H9 (cell line): Measurements from ENCODE around the gene TNRC18. TPM values are rescaled to one million over a fixed set of nuclear protein-coding genes. Genes with fewer than 3 reads are reported as not detected.
A peak's percentile ranks its signal among the peaks of the same experiment; 100 is the strongest.

ENCODE experiments used
- DNase-seq: peaks from one replicate; pipeline ENCODE4 v3.0.0-alpha.2; 2017
- H2AFZ ChIP-seq: one replicate; pipeline ENCODE4 v1.6.1; 2013; ENCODE audit warnings: mild to moderate bottlenecking, low read length, control low read depth, moderate library complexity
- H2AK5ac ChIP-seq: 2 replicates; pipeline ENCODE4 v1.6.1; 2013; ENCODE audit warnings: low read length, control low read depth, mixed read lengths; ENCODE audit not compliant: insufficient read length
- H2BK120ac ChIP-seq: one replicate; pipeline ENCODE4 v1.6.1; 2013; ENCODE audit warnings: low read depth, mild to moderate bottlenecking, low read length, control low read depth, inconsistent platforms; ENCODE audit not compliant: poor library complexity, severe bottlenecking
- H2BK12ac ChIP-seq: 2 replicates; pipeline ENCODE4 v1.6.1; 2013; ENCODE audit warnings: low read length, control low read depth, mixed read lengths, low read depth; ENCODE audit not compliant: insufficient read length
- H2BK15ac ChIP-seq: 2 replicates; pipeline ENCODE4 v1.6.1; 2013; ENCODE audit warnings: low read depth, low read length, control low read depth
- H2BK20ac ChIP-seq: one replicate; pipeline ENCODE4 v1.6.1; 2013; ENCODE audit warnings: low read depth, mild to moderate bottlenecking, low read length, control low read depth, inconsistent platforms; ENCODE audit not compliant: poor library complexity, severe bottlenecking
- H2BK5ac ChIP-seq: 2 replicates; pipeline ENCODE4 v1.6.1; 2013; ENCODE audit warnings: low read length, control low read depth, mixed read lengths; ENCODE audit not compliant: insufficient read length
- H3K14ac ChIP-seq: 2 replicates; pipeline ENCODE4 v1.6.1; 2013; ENCODE audit warnings: low read length, control low read depth; ENCODE audit not compliant: insufficient read depth
- H3K18ac ChIP-seq: 2 replicates; pipeline ENCODE4 v1.6.1; 2013; ENCODE audit warnings: low read depth, mild to moderate bottlenecking, mixed read lengths, low read length, control low read depth; ENCODE audit not compliant: insufficient read length
- H3K23ac ChIP-seq: 2 replicates; pipeline ENCODE4 v1.6.1; 2013; ENCODE audit warnings: low read length, control low read depth, mixed read lengths, low read depth; ENCODE audit not compliant: insufficient read length
- H3K23me2 ChIP-seq: 2 replicates; pipeline ENCODE4 v1.6.1; 2013; ENCODE audit warnings: low read depth, mild to moderate bottlenecking, mixed read lengths, low read length, control low read depth; ENCODE audit not compliant: insufficient read length, poor library complexity, severe bottlenecking
- H3K27ac ChIP-seq: 2 replicates; pipeline ENCODE4 v1.5.1; 2013; ENCODE audit warnings: low read length, control low read depth, mixed read lengths, low read depth; ENCODE audit not compliant: insufficient read length
- H3K27me3 ChIP-seq: 2 replicates; pipeline ENCODE4 v1.6.1; 2013; ENCODE audit warnings: low read length, control low read depth, inconsistent platforms; ENCODE audit not compliant: insufficient read depth
- H3K4ac ChIP-seq: 2 replicates; pipeline ENCODE4 v1.6.1; 2013; ENCODE audit warnings: low read depth, mild to moderate bottlenecking, control low read depth, inconsistent platforms, low read length, moderate library complexity
- H3K4me1 ChIP-seq: 2 replicates; pipeline ENCODE4 v1.6.1; 2013; ENCODE audit warnings: low read length, control low read depth, inconsistent platforms; ENCODE audit not compliant: insufficient read depth
- H3K4me2 ChIP-seq: 2 replicates; pipeline ENCODE4 v1.6.1; 2013; ENCODE audit warnings: low read length, control low read depth, mixed read lengths; ENCODE audit not compliant: insufficient read length, insufficient read depth
- H3K56ac ChIP-seq: 2 replicates; pipeline ENCODE4 v1.6.1; 2013; ENCODE audit warnings: low read depth, mild to moderate bottlenecking, mixed read lengths, low read length, control low read depth; ENCODE audit not compliant: insufficient read length
- H3K79me1 ChIP-seq: 2 replicates; pipeline ENCODE4 v1.6.1; 2013; ENCODE audit warnings: low read depth, mild to moderate bottlenecking, moderate library complexity, low read length, control low read depth, inconsistent platforms; ENCODE audit not compliant: insufficient read depth, poor library complexity, severe bottlenecking
- H3K79me2 ChIP-seq: 2 replicates; pipeline ENCODE4 v1.6.1; 2013; ENCODE audit warnings: low read length, control low read depth, inconsistent platforms; ENCODE audit not compliant: insufficient read depth
- H3K9ac ChIP-seq: 2 replicates; pipeline ENCODE4 v1.6.1; 2013; ENCODE audit warnings: low read length, control low read depth, mixed read lengths; ENCODE audit not compliant: insufficient read length; ENCODE audit errors: extremely low read depth
- H3K9me3 ChIP-seq: one replicate; pipeline ENCODE4 v1.6.1; 2013; ENCODE audit warnings: low read depth, low read length, inconsistent platforms; ENCODE audit not compliant: control insufficient read depth
- H3T11ph ChIP-seq: one replicate; pipeline ENCODE4 v1.6.1; 2013; ENCODE audit warnings: mild to moderate bottlenecking, low read length, control low read depth, inconsistent platforms
- H4K20me1 ChIP-seq: one replicate; pipeline ENCODE4 v1.6.1; 2013; ENCODE audit not compliant: control insufficient read depth, insufficient read length, insufficient read depth
- H4K5ac ChIP-seq: 2 replicates; pipeline ENCODE4 v1.6.1; 2013; ENCODE audit warnings: low read depth, mild to moderate bottlenecking, mixed read lengths, low read length, control low read depth; ENCODE audit not compliant: insufficient read length
- H4K8ac ChIP-seq: replicated peaks from 2 replicates; pipeline ENCODE4 v1.6.1; 2013; ENCODE audit warnings: low read length, control low read depth, mixed read lengths, low read depth; ENCODE audit not compliant: insufficient read length
- H4K91ac ChIP-seq: 2 replicates; pipeline ENCODE4 v1.6.1; 2013; ENCODE audit warnings: low read depth, mild to moderate bottlenecking, moderate library complexity, mixed read lengths, low read length, control low read depth; ENCODE audit not compliant: insufficient read length
- H3K27ac Mint-ChIP-seq, 3 experiments: 2 replicates in 2 of 3; 3 replicates in 1 of 3; pipeline ENCODE4 v1.8.0; 2020 to 2021; ENCODE audit warnings: mixed read lengths in 3 of 3, mild to moderate bottlenecking in 1 of 3, moderate library complexity in 1 of 3
- H3K27me3 Mint-ChIP-seq: 2 replicates; pipeline ENCODE4 v1.8.0; 2021; ENCODE audit warnings: low read depth, mild to moderate bottlenecking, moderate library complexity, mixed read lengths
- H3K36me3 Mint-ChIP-seq, 3 experiments: 2 replicates in 2 of 3; 3 replicates in 1 of 3; pipeline ENCODE4 v1.8.0; 2020 to 2021; ENCODE audit warnings: low read depth in 3 of 3, mixed read lengths in 3 of 3; ENCODE audit not compliant: insufficient read depth in 1 of 3
- H3K4me1 Mint-ChIP-seq, 2 experiments: 2 replicates each; pipeline ENCODE4 v1.8.0; 2020; ENCODE audit warnings: mixed read lengths in 2 of 2
- H3K4me3 Mint-ChIP-seq, 2 experiments: 2 replicates in 1 of 2; 3 replicates in 1 of 2; pipeline ENCODE4 v1.8.0; 2020 to 2021; ENCODE audit warnings: mild to moderate bottlenecking in 2 of 2, mixed read lengths in 2 of 2, moderate library complexity in 1 of 2
- H3K9me3 Mint-ChIP-seq, 2 experiments: 2 replicates in 1 of 2; 3 replicates in 1 of 2; pipeline ENCODE4 v1.8.0; 2020; ENCODE audit warnings: mild to moderate bottlenecking in 2 of 2, mixed read lengths in 2 of 2, moderate library complexity in 1 of 2
- whole genome bisulfite sequencing: extraction: QIAGEN DNeasy Blood & Tissue Kit; methylation state at CpG from one replicate; pipeline ENCODE4 v1.1.7; 2013; ENCODE audit warnings: missing lambda C conversion rate, low lambda C conversion rate, mixed read lengths; ENCODE audit not compliant: insufficient read length; ENCODE audit errors: extremely low coverage; 5-methylcytosine and 5-hydroxymethylcytosine counted together
- total RNA-seq: library from RNA; stranded (reverse); gene quantifications from 2 replicates; pipeline ENCODE4 v1.2.1, GENCODE V29; 2021
- TF ChIP-seq, protein P1 (sequence below): fragments of 200-600 bp; sonication (generic); conservative IDR thresholded peaks from 3 replicates; pipeline ENCODE4 v1.8.0; 2021; ENCODE audit warnings: antibody characterized with exemption, mild to moderate bottlenecking

The TNRC18 gene
- total RNA-seq, 1 experiment from 2014 or later = 21.2 TPM

DNA sequence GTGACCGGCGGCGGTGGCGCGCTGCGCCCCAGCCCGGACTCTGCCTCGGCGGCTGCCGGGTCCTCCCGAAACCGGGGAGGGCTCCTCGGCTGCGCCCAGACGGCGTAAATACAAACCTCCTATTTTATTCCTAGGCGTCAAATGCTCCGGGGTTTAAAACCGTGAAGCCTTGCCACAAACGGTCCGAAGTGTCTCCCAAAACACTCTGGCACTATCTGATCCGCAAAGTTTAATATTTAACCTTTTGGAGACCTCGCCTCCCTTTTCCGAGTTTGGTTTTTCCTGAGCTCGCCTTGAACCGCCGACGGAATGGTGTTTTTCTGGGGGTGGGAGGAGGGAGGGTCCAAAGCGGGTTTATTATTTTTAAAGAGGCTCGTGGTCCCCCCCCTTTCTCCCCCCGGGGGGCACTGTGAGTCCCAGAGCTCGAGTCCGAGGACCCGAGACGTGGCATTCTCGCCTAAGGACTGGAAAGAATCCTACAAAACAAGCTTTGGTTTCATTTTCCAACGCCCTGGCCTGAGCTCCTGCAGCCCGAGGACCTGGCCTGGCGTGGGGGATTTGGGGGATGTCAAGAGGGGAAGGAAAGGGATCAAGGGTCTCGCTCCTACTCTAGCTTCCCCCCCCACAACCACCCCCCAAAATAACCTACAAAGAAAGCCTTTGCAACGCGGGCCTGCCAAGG lies 1.8 kb downstream of the TNRC18 start:
- H4K91ac ChIP-seq = no peak overlapping the region
- H2BK120ac ChIP-seq = no peak overlapping the region
- peaks cover 69% of the 10 kb centered on the region for H3K27me3 Mint-ChIP-seq
- H3K27ac ChIP-seq = no peak overlapping the region
- no peak for DNase-seq
- no peak overlapping the region for H3K4ac ChIP-seq
- no peak overlapping the region for H2BK12ac ChIP-seq
- H3K79me2 ChIP-seq = no peaks in the 10 kb centered on the region
- no peak overlapping the region for H4K8ac ChIP-seq
- H3T11ph ChIP-seq = no peak overlapping the region
- H3K4me1 Mint-ChIP-seq = peaks cover 23 to 47% of the 10 kb centered on the region in 2 experiments
- no peak overlapping the region for H2BK5ac ChIP-seq
- H3K27ac Mint-ChIP-seq = no peak overlapping the region
- H3K18ac ChIP-seq = peak overlapping the region; percentile 9
- H3K23me2 ChIP-seq = peaks cover 32% of the 10 kb centered on the region
- H2BK15ac ChIP-seq = no peak overlapping the region
- H3K79me1 ChIP-seq = no peaks in the 10 kb centered on the region
- TF ChIP-seq, protein P1, sequence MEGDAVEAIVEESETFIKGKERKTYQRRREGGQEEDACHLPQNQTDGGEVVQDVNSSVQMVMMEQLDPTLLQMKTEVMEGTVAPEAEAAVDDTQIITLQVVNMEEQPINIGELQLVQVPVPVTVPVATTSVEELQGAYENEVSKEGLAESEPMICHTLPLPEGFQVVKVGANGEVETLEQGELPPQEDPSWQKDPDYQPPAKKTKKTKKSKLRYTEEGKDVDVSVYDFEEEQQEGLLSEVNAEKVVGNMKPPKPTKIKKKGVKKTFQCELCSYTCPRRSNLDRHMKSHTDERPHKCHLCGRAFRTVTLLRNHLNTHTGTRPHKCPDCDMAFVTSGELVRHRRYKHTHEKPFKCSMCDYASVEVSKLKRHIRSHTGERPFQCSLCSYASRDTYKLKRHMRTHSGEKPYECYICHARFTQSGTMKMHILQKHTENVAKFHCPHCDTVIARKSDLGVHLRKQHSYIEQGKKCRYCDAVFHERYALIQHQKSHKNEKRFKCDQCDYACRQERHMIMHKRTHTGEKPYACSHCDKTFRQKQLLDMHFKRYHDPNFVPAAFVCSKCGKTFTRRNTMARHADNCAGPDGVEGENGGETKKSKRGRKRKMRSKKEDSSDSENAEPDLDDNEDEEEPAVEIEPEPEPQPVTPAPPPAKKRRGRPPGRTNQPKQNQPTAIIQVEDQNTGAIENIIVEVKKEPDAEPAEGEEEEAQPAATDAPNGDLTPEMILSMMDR = no peak
- H3K9me3 Mint-ChIP-seq = no peaks in the 10 kb centered on the region; a peak in 1 of 5 replicates
- no CpG with 5 or more reads among the region's 42 CpGs for WGBS
- H3K4me2 ChIP-seq = peak overlapping the region; percentile 41
- H3K4me1 ChIP-seq = no peaks in the 10 kb centered on the region
- no peak overlapping the region for H2BK20ac ChIP-seq
- no peaks in the 10 kb centered on the region for H4K20me1 ChIP-seq
- no peak overlapping the region for H4K5ac ChIP-seq
- no peak overlapping the region for H3K23ac ChIP-seq
- no peak overlapping the region for H2AFZ ChIP-seq
- H3K9ac ChIP-seq = no peak overlapping the region
- peak overlapping the region; percentile 67 to 78 for H3K4me3 Mint-ChIP-seq
- peak overlapping the region; percentile 20; the same call in 1 of the 2 replicates for H3K14ac ChIP-seq
- no peaks in the 10 kb centered on the region for H3K9me3 ChIP-seq
- H3K27me3 ChIP-seq = peaks cover 63% of the 10 kb centered on the region
- no peak overlapping the region for H3K56ac ChIP-seq
- no peaks in the 10 kb centered on the region for H3K36me3 Mint-ChIP-seq
- no peak overlapping the region for H2AK5ac ChIP-seq
